ENCODE measurements around the gene RPL13A. TPM values are rescaled to one million over a fixed set of nuclear protein-coding genes. Genes with fewer than 3 reads are reported as not detected.

RPL13A gene
- total and polyA plus RNA-seq, 9 of the 15 experiments (the other 6 are each of a cell fraction or from before 2014, with no cell fraction given) = 1,744 to 5,482 (median 2,949) TPM

- TF ChIP-seq ZNF407 (IDR thresholded peaks at IDR 0.05; ENCODE audit: low read depth) (no peak), E2F5 (CRISPR knock-in tag; IDR thresholded peaks at IDR 0.05) (no peak), ZNF408 (CRISPR knock-in tag; IDR thresholded peaks at IDR 0.05; ENCODE audit: low read depth) (no peak), MGA (IDR thresholded peaks at IDR 0.05) (no peak), PRPF4 (IDR thresholded peaks at IDR 0.05; ENCODE audit: insufficient read depth, low read depth, low read length, poor library complexity, severe bottlenecking) (no peak), FUS (optimal IDR thresholded peaks at IDR 0.05; ENCODE audit: low read depth, low read length) (no peak)
Observed at GRCh38 chr19:49514151-49514550, 26.7 kb downstream of the RPL13A start (continued).
